AG04449 (cell line): Measurements from ENCODE around the gene EIF4G3.
"Not testable (repeated sequence)": the region's sequence is repeated elsewhere in the genome, so short reads cannot be mapped to it uniquely, and the experiment has no call there.

Experiments
- CTCF ChIA-PET: fragments of 350-600 bp; formaldehyde crosslinking; extraction: SDS; loops from one replicate; lab custom pipeline; 2021; ENCODE audit warnings: antibody characterized with exemption; lab: Yijun Ruan, JAX
- POLR2A ChIA-PET: fragments of 400-600, 350-600 bp; formaldehyde crosslinking; extraction: SDS; loops from one replicate; lab custom pipeline; 2020; ENCODE audit warnings: antibody characterized with exemption, inconsistent platforms; lab: Yijun Ruan, JAX
- DNase-seq: peaks from one replicate; pipeline ENCODE4 v3.0.0-alpha.2; 2010; ENCODE audit warnings: low read depth, low spot score
- H3K4me3 ChIP-seq: 2 replicates; pipeline ENCODE4 v1.5.1; 2011; ENCODE audit warnings: low read depth, mild to moderate bottlenecking, control low read depth, low read length
- CTCF ChIP-seq: IDR thresholded peaks from one replicate; pipeline ENCODE4 v1.5.1; 2011; ENCODE audit warnings: mild to moderate bottlenecking, moderate library complexity, low read length, control low read depth, inconsistent platforms; ENCODE audit not compliant: insufficient read depth; ENCODE audit errors: missing control alignments

The EIF4G3 gene

GRCh38 chr1:20814534-20814871, 362.2 kb downstream of the EIF4G3 start:
- no peak for TF ChIP-seq CTCF
- DNase-seq: no peak
- ChIA-PET CTCF (no interaction called here), POLR2A (no interaction called here)
- no peak overlapping the region for H3K4me3 ChIP-seq

GRCh38 chr1:20811916-20812315, 364.8 kb downstream of the EIF4G3 start:
- CTCF ChIA-PET: interaction anchor here (1.3 kb wide), 1 partner anchor 133 kb away, joined by 3 read pairs; no protein-coding TSS in a partner anchor
- no peak overlapping the region for H3K4me3 ChIP-seq
- POLR2A ChIA-PET: no interaction called here
- TF ChIP-seq CTCF: no peak
- no peak for DNase-seq

- ChIA-PET CTCF (no interaction called here), POLR2A (no interaction called here)
- H3K4me3 ChIP-seq: no peak overlapping the region
- no peak for TF ChIP-seq CTCF
- DNase-seq: no peak
Observed at GRCh38 chr1:20793236-20793635, 383.5 kb downstream of the EIF4G3 start.

GRCh38 chr1:20792196-20792595, 384.5 kb downstream of the EIF4G3 start:
- CTCF ChIA-PET: interaction anchor here (1.2 to 1.7 kb wide), 2 partner anchors 17 to 95 kb away, joined by 3 to 5 read pairs; no protein-coding TSS in a partner anchor
- peak; percentile 44 for DNase-seq

GRCh38 chr1:20790785-20791184, 385.9 kb downstream of the EIF4G3 start:
- CTCF ChIA-PET: interaction anchor here (1.1 to 1.7 kb wide), 2 partner anchors 23 to 94 kb away, joined by 3 to 5 read pairs; no protein-coding TSS in a partner anchor

More at GRCh38 chr1:20792196-20792595, 384.5 kb downstream of the EIF4G3 start:
- POLR2A ChIA-PET: no interaction called here
- TF ChIP-seq CTCF: no peak
- no peak overlapping the region for H3K4me3 ChIP-seq

GRCh38 chr1:20789598-20789997, 387.1 kb downstream of the EIF4G3 start:
- POLR2A ChIA-PET, DNase-seq: not testable (repeated sequence)
- CTCF ChIA-PET: interaction anchor here (1.1 kb wide), 1 partner anchor 22 kb away, joined by 3 read pairs; no protein-coding TSS in a partner anchor

More at GRCh38 chr1:20790785-20791184, 385.9 kb downstream of the EIF4G3 start:
- TF ChIP-seq CTCF: no peak
- POLR2A ChIA-PET: no interaction called here
- DNase-seq: no peak
- no peak overlapping the region for H3K4me3 ChIP-seq

More at GRCh38 chr1:20789598-20789997, 387.1 kb downstream of the EIF4G3 start:
- H3K4me3 ChIP-seq: not testable (repeated sequence)
